ENCODE results near the gene ABCC8.

ABCC8 gene

GRCh38 chr11:17437366-17437765 is 39.3 kb downstream of the ABCC8 start:
- CTCF ChIA-PET: no interaction called here
- peaks cover 7% of the 10 kb centered on the region for H3K4me1 ChIP-seq (ENCODE audit: control insufficient read depth, insufficient read depth, low read length)
- H3K9me3 ChIP-seq (ENCODE audit: control insufficient read depth, insufficient read depth, low read depth, low read length): no peaks in the 10 kb centered on the region
- no peaks in the 10 kb centered on the region for H3K36me3 ChIP-seq (ENCODE audit: control insufficient read depth in 2 of 2, insufficient read depth in 1 of 2, low read length in 2 of 2)
- TF ChIP-seq IKZF3 (tag by site-specific recombination; IDR thresholded peaks at IDR 0.05) (no peak), ZNF555 (tag by site-specific recombination; conservative IDR thresholded peaks at IDR 0.05) (no peak), ZNF473 (tag by site-specific recombination; IDR thresholded peaks at IDR 0.05) (no peak), GLI4 (tag by site-specific recombination; IDR thresholded peaks at IDR 0.05) (no peak), AEBP2 (tag by site-specific recombination; IDR thresholded peaks at IDR 0.05; ENCODE audit: borderline replicate concordance) (no peak), ZNF211 (tag by site-specific recombination; IDR thresholded peaks at IDR 0.05; ENCODE audit: low read depth) (no peak), GLIS2 (tag by site-specific recombination; IDR thresholded peaks at IDR 0.05) (no peak), ZBTB17 (tag by site-specific recombination; IDR thresholded peaks at IDR 0.05) (no peak), ZBTB26 (tag by site-specific recombination; optimal IDR thresholded peaks at IDR 0.05) (no peak), ZNF785 (tag by site-specific recombination; IDR thresholded peaks at IDR 0.05) (no peak), ZNF549 (tag by site-specific recombination; IDR thresholded peaks at IDR 0.05) (no peak)
- no peak overlapping the region for H3K4me3 ChIP-seq (ENCODE audit: low read depth, low read length)
- POLR2A ChIA-PET: no interaction called here
- H3K27ac ChIP-seq (ENCODE audit: extremely low read depth, low read depth, low read length): no peak overlapping the region

- Histone ChIP-seq H3K9me3 (ENCODE audit: control insufficient read depth, insufficient read depth, low read depth, low read length) (no peaks in the 10 kb centered on the region), H3K4me3 (ENCODE audit: low read depth, low read length) (no peak overlapping the region), H3K27ac (ENCODE audit: extremely low read depth, low read depth, low read length) (no peak overlapping the region), H3K36me3 (ENCODE audit: control insufficient read depth in 2 of 2, insufficient read depth in 1 of 2, low read length in 2 of 2) (no peaks in the 10 kb centered on the region), H3K4me1 (ENCODE audit: control insufficient read depth, insufficient read depth, low read length) (peaks cover 4% of the 10 kb centered on the region)
- TF ChIP-seq ZNF24 (tag by site-specific recombination; IDR thresholded peaks at IDR 0.05): no peak
- TF ChIP-seq RBAK (tag by site-specific recombination; IDR thresholded peaks at IDR 0.05): no peak
- TF ChIP-seq KLF10 (tag by site-specific recombination; IDR thresholded peaks at IDR 0.05): no peak
- TF ChIP-seq ZSCAN23 (tag by site-specific recombination; IDR thresholded peaks at IDR 0.05): no peak
- TF ChIP-seq GLI2 (tag by site-specific recombination; IDR thresholded peaks at IDR 0.05; ENCODE audit: borderline replicate concordance, low read depth): no peak
- no peak for TF ChIP-seq SP2 (tag by site-specific recombination; IDR thresholded peaks at IDR 0.05)
- no peak for TF ChIP-seq ZNF621 (tag by site-specific recombination; IDR thresholded peaks at IDR 0.05)
- no peak for TF ChIP-seq ZNF184 (tag by site-specific recombination; IDR thresholded peaks at IDR 0.05)
- no peak for TF ChIP-seq ZBTB21 (tag by site-specific recombination; IDR thresholded peaks at IDR 0.05)
- no peak for TF ChIP-seq ZNF404 (tag by site-specific recombination; IDR thresholded peaks at IDR 0.05)
- no peak for TF ChIP-seq TRIM28 (IDR thresholded peaks at IDR 0.05; ENCODE audit: borderline replicate concordance, low read length)
- TF ChIP-seq ZNF639 (tag by site-specific recombination; IDR thresholded peaks at IDR 0.05): no peak
- no peak for TF ChIP-seq ZNF248 (tag by site-specific recombination; IDR thresholded peaks at IDR 0.05)
- ChIA-PET CTCF (interaction anchor here (0.6 to 1.6 kb wide), 3 partner anchors 30 to 66 kb away, joined by 3 to 8 read pairs (median 3); partner anchors contain the start of gene KCNJ11), POLR2A (no interaction called here)
Measured at GRCh38 chr11:17434108-17434507, 42.5 kb downstream of the ABCC8 start.
